Fibroblast of the aortic adventitia (primary cell): Measurements from ENCODE around the gene SYNJ2. TPM values are rescaled to one million over a fixed set of nuclear protein-coding genes. Genes with fewer than 3 reads are reported as not detected.

Source experiments
- DNase-seq: peaks from one replicate; pipeline ENCODE4 v3.0.0-alpha.2; 2010; ENCODE audit warnings: low read depth
- H3K4me3 ChIP-seq: 2 replicates; pipeline ENCODE4 v1.5.1; 2011; ENCODE audit warnings: low read depth, mild to moderate bottlenecking, control low read depth, low read length, moderate library complexity
- total RNA-seq: library from RNA; depleted of rRNA; stranded (reverse); fragments of >200 nt; gene quantifications from 2 replicates; pipeline ENCODE4 v1.2.3, GENCODE V29; 2012; ENCODE audit warnings: low replicate concordance
- TF ChIP-seq, protein P1 (sequence below): IDR thresholded peaks from 2 replicates; pipeline ENCODE4 v1.5.1; 2011; ENCODE audit warnings: mild to moderate bottlenecking, low read length, control low read depth, inconsistent platforms; ENCODE audit not compliant: insufficient read depth

Gene SYNJ2
- total RNA-seq, 1 donor = 73.6 TPM

DNA sequence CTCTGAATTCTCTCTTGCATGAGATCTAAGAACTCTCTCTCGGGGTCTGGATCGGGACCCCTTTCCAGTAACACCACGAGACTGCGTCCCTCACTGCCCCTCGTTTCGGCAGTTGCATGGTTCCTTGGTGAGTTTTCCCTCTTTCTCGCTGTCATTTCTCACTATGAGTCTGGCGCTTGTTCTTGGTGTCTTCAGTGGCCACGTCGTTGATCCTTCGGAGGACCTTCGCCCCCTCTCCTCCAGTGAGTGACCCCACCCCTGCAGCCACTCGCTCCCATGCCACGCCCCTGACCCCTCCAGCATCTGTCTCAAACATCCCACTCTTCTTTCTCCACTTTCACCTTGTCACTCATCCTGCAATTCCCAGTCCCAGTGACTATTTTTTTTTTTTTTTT lies 23.0 kb downstream of the SYNJ2 start:
- TF ChIP-seq, protein P1, sequence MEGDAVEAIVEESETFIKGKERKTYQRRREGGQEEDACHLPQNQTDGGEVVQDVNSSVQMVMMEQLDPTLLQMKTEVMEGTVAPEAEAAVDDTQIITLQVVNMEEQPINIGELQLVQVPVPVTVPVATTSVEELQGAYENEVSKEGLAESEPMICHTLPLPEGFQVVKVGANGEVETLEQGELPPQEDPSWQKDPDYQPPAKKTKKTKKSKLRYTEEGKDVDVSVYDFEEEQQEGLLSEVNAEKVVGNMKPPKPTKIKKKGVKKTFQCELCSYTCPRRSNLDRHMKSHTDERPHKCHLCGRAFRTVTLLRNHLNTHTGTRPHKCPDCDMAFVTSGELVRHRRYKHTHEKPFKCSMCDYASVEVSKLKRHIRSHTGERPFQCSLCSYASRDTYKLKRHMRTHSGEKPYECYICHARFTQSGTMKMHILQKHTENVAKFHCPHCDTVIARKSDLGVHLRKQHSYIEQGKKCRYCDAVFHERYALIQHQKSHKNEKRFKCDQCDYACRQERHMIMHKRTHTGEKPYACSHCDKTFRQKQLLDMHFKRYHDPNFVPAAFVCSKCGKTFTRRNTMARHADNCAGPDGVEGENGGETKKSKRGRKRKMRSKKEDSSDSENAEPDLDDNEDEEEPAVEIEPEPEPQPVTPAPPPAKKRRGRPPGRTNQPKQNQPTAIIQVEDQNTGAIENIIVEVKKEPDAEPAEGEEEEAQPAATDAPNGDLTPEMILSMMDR = no peak
- H3K4me3 ChIP-seq = no peak overlapping the region
- DNase-seq = no peak

DNA sequence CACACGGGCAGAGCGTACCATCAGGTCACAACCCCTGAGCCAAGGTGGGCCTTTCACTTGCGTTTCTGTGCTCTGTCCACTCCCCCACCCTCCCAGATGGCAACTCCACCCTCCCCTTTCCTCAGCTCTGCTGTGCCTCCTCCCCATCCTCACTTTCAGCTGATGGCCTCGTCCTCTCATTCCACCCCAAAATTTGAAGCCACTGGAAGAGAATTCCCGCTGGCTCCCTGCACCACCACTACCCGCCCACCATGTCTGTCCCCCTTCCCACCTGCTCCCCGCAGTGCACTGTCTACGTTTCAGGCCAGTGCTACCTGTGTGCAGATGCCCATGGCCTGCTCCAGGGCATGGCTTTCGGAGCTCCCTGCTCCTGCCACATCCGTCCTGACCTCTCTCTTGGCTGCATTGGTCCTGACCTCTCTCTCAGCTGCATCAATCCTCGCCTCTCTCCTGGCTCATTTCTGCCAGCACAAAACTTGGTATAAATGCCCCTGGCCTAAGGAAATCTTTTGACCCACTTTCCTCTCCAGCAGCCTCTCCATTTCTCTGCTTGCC lies 24.0 kb downstream of the SYNJ2 start:
- no peak for DNase-seq

DNA sequence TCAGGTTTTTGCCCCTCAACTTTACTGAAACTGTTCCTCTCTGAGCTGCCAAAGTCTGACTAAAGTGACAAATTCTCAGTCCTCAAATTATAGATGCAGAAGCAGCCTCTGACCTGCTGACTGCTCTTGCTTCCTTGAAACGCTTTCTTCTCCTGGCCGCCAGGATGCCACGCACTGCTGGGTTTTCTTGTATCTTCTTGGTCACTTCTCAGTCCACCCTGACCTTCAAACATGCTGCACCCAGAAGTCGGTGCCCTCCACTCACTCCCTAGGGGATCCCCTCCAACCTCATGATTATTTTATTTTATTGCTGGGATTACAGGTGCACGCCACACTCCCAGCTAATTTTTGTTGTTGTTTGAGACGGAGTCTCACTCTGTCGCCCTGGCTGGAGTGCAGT lies 24.7 kb downstream of the SYNJ2 start:
- no peak overlapping the region for H3K4me3 ChIP-seq
- TF ChIP-seq, protein P1 = no peak
- DNase-seq = no peak

More for the DNA sequence above, 24.0 kb downstream of the SYNJ2 start:
- H3K4me3 ChIP-seq = no peak overlapping the region
- TF ChIP-seq, protein P1 = no peak

DNA sequence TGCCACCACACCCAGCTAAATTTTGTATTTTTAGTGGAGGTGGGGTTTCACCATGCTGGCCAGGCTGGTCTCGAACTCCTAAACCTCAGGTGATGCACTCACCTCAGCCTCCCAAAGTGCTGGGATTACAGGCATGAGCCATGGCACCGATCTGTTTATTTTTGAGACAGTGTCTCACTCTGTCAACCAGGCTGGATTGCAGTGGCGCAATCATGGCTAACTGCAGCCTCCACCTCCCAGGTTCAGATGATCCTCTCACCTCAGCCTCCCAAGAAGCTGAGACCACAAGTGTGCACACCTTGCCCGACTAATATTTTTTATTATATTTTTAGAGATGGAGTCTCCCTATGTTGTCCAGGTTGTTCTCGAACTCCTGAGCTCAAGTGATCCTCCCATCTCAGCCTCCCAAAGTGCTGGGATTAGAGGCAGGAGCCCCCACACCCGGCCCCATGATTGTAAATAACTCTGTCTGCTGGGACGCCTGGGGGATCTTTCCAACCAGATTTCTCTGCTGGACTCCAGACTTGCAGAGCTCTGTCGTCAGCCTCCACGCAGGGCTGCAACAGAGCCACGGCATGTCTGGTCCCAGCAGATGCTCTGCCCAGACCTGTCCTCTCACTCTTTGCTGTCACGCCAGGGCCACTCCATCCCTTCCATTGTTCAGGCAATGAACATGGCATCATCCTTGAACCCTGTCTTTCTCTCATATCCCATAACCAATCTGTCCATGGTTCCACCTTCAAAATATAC lies 25.3 kb downstream of the SYNJ2 start:
- no peak for DNase-seq
- H3K4me3 ChIP-seq = no peak overlapping the region
- TF ChIP-seq, protein P1 = no peak

DNA sequence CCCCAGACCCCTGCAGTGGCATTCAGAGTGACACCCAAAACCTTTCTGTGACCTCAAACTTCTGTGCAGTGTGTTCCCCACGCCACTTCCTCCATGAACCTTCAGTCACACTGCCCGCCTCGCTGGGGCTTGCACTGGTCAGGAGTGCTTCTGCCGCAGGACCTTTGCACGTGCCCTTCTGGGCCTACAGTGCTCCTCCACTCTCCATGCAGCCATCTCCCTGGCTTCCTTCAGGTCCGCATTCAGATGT lies 27.1 kb downstream of the SYNJ2 start:
- TF ChIP-seq, protein P1 = no peak
- no peak overlapping the region for H3K4me3 ChIP-seq
- DNase-seq = no peak

DNA sequence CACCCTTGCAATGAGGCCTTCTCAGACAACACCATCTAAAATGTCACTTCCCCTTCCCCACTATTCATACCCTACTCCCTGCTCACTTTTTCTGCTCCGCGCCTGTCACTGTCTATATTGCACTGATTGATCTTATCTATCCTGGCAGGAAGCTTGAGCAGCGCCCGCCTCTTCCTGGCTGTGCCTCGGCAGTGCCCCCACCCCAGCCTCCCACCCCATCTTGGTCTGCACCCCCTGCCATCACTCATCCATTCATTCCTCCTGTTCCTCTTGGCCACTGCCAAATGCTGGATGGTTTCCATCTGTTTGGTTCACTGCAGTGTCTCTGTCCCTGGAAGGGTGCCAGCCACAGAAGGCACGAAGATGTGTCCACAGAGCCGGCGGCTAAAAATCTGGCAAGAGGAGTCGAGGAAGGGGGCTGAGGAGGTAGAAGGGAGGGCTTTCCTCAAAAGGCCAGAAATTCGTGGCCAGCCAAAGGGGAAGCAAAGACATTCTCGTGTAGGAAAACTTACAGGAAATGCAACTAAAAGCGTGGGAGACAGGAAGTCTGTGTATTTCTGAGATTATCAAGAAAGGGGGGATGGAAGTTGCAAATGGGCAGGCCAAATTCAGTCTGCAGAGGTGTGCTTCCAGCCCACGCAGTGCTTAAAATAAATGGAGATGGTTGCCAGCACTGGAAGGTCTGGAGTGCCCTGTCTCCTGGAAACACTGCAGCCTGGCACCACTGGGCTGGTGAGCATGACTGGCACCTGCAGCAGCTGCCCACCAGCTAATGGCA lies 27.6 kb downstream of the SYNJ2 start:
- no peak overlapping the region for H3K4me3 ChIP-seq
- DNase-seq = peak; percentile 37
- TF ChIP-seq, protein P1 = no peak
